T-helper 9 cell (primary cell): ENCODE data around the gene INSL3.

Source experiments
- DNase-seq: peaks from one replicate; pipeline ENCODE4 v3.0.0-alpha.2; 2020
- total RNA-seq, 2 donors: gene quantifications; one replicate each; lab custom pipeline; 2026; lab: John Stamatoyannopoulos, UW

Gene INSL3
- total RNA-seq: 1.4 to 1.7 reads per million in 2 donors

- DNase-seq: no peak
Measured at GRCh38 chr19:17821190-17821589, at the start of gene INSL3. Gene INSL3 (minus strand): TSS chr19:17821519. CDS start chr19:17821506, 13 bp downstream.

GRCh38 chr19:17869114-17869608, 47.8 kb upstream of the INSL3 start:
- DNase-seq: no peak

GRCh38 chr19:17868669-17869068, 47.4 kb upstream of the INSL3 start:
- DNase-seq: no peak

- DNase-seq: no peak
Measured at GRCh38 chr19:17866964-17867486, 45.7 kb upstream of the INSL3 start.

GRCh38 chr19:17866312-17866963, 45.1 kb upstream of the INSL3 start:
- DNase-seq: no peak

GRCh38 chr19:17865364-17866311, 44.3 kb upstream of the INSL3 start:
- no peak for DNase-seq

- no peak for DNase-seq
Measured at GRCh38 chr19:17863520-17864182, 42.3 kb upstream of the INSL3 start.

GRCh38 chr19:17862711-17863519, 41.6 kb upstream of the INSL3 start:
- no peak for DNase-seq

GRCh38 chr19:17861542-17862402, 40.5 kb upstream of the INSL3 start:
- no peak for DNase-seq

- no peak for DNase-seq
Measured at GRCh38 chr19:17860993-17861360, 39.7 kb upstream of the INSL3 start.

GRCh38 chr19:17860331-17860992, 39.1 kb upstream of the INSL3 start:
- no peak for DNase-seq

- peak; percentile 96 for DNase-seq
Measured at GRCh38 chr19:17859533-17860330, 38.4 kb upstream of the INSL3 start, which contains the start of gene RPL18A. Gene RPL18A (plus strand): TSS chr19:17859910. CDS start chr19:17859957, 47 bp downstream.

- DNase-seq: peak; percentile 95
Measured at GRCh38 chr19:17855280-17856152, 34.2 kb upstream of the INSL3 start.

- no peak for DNase-seq
Measured at GRCh38 chr19:17854061-17854460, 32.7 kb upstream of the INSL3 start.

- DNase-seq: no peak
Measured at GRCh38 chr19:17848595-17849292, 27.4 kb upstream of the INSL3 start.

GRCh38 chr19:17847538-17848366, 26.4 kb upstream of the INSL3 start, which contains the start of gene JAK3:
Gene JAK3 (minus strand): TSS chr19:17847982. CDS start chr19:17844417, 3,565 bp downstream.
- DNase-seq: peak; percentile 75

GRCh38 chr19:17846146-17846545, 24.8 kb upstream of the INSL3 start:
- DNase-seq: peak; percentile 45
